Lung microvascular endothelial cell (primary cell): ENCODE results near the gene PRDM16. TPM values are rescaled to one million over a fixed set of nuclear protein-coding genes. Genes with fewer than 3 reads are reported as not detected.

Source experiments
- DNase-seq, 2 donors: peaks; one replicate each; pipeline versions ENCODE4 v3.0.0 to v3.0.0-alpha.2; 2010; ENCODE audit warnings: low read depth in 2 of 2
- total RNA-seq: library from RNA; depleted of rRNA; stranded (reverse); fragments of >200 nt; gene quantifications from 2 replicates; pipeline ENCODE4 v1.2.1, GENCODE V29; 2014

The PRDM16 gene
- total RNA-seq, 1 donor from 2014 or later = not detected

DNA sequence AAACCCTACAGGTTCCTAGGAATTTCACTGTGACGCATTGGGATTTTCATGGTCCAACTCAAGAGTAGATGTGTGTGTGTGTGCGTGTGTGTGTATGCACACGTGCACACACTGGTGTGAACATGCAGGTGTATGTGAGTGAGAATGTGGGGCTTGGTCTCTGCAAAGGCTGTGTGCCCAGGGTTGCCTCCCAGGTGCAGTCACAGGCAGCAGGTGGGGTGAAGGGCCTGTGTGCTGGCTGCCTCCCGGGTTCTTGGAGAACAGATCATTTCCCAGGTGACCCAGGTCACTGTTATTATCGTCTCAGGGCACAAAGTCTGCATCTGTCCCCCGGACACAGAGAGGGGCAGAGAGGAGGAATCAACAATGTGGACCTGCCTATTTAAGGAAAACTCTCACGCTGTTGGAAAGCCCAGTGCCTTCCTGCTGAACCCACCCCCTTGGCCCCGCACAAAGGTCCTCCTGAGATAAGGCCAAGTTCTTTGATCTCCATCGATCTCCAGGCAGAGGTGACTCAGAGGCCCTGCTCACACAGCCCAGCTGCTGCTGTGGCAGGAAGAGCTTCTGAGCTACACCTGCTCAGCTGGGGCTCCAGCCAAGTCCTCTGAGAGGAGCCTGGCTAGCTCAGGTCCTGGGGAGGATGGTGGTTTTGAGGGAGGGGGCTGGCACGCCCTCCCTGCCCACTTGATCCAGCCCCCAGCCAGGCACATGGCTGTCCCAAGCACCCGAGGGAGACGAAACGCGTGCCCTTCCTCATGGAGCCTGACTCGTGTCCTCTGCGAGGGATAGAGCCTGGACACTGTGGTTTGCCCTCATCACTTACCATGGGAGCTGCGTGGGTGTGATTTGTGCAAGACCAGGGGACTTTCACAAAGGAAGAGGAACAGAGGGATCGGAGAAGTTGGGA lies 251.5 kb downstream of the PRDM16 start:
- no peak for DNase-seq

DNA sequence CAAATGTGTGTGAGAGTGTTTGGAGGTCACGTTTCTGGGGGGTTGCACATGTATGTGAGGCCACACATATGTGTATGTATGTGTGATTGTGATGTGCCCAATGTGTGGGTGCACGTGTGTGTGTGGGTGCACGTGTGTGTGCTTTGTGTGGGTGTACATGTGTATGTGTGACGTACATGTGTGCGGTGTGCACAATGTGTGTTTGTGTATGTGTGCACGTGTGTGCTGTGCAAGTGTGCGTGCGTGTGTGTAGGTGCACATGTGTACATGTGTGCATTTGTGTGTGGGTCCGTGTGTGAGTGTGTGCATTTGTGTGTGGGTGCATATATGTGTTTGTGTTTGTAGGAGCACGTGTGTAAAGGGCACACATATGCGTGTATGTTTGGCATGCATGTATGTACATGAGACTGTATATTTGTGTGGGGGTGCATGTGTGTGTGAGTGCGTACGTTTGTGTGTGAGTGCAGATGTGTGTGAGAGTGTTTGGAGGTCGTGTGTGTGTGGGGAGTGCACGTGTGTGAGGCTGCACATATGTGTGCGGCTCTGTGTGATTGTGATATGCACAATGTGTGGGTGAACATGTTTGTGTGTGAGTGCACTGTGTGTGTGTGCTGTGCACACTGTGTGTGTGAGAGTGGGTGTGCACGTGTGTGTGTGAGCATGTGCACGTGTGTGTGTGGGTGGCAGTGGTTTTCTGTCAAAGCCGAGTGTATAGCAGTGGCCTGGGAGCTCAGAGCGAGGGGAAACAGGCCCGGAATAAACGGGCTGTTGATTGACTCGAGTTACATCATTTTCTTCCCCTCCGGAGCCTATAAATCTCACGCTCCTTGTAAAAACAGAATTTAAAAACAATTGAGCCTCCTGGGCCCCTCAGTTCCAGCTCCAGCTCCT lies 252.8 kb downstream of the PRDM16 start:
- DNase-seq = no peak

DNA sequence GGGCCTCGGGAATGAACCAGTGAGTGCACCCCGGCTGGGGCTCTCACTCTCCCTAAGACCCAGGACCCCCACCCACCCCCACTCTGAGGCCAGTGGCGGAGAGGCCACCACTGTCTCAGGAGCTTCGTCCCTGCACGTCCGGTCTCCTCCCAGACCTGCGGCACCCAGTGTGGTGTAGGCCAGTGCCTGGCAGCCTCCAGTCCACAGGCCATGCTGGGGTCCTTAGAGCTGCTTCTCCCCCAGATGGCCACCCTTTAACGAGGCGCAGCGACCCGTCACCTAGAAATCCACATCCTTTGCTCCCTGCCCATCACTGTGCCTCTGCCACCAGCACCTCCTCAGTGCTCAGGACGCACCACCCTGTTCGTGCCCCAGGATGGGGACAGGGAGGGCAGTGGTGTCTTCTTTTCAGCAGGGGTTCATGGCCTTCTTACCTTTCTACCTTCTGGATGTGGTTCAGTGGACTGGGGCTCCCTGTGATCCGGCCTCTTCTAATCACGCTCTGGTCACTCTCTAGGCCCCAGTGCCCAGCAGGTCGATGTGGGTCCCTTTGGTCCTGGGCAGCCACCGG lies 253.5 kb downstream of the PRDM16 start:
- DNase-seq = no peak

DNA sequence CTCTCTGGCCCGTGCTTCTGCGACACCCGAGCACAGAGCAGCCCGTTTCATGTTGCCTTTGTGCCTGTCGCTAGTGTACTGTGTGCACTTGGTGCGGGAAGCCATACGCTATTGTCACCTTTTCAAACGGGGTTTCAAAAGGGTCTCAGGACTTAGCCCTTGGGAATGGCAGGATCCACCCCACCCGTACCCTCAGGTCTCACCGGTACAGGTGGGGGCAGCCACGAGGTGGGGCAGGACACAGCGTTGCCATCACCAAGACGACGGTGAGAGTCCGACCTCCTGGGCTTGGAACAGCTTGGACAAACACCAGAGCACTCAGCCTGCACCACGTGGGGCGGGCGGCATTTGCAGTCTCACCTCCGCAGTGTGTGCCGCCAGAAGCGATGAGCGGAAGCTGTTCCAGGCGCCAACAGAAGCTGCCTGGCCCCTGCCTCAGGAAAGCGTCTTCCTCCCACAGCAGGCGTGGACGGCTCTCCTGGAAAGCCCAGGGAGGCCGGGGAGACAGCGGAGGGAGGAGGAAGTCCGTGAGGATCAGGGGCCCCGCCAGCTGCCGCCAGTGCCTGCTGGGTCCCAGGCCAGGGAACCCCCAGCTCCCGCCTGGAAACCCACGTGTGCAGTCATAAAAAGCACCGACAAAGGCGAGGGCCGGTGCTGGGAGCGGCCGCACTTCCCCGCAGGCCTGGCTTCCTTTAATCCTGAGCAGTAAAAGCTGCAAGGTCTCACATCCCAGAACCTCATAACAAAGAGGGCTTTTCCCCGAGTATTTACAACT lies 254.2 kb downstream of the PRDM16 start:
- DNase-seq = no peak

DNA sequence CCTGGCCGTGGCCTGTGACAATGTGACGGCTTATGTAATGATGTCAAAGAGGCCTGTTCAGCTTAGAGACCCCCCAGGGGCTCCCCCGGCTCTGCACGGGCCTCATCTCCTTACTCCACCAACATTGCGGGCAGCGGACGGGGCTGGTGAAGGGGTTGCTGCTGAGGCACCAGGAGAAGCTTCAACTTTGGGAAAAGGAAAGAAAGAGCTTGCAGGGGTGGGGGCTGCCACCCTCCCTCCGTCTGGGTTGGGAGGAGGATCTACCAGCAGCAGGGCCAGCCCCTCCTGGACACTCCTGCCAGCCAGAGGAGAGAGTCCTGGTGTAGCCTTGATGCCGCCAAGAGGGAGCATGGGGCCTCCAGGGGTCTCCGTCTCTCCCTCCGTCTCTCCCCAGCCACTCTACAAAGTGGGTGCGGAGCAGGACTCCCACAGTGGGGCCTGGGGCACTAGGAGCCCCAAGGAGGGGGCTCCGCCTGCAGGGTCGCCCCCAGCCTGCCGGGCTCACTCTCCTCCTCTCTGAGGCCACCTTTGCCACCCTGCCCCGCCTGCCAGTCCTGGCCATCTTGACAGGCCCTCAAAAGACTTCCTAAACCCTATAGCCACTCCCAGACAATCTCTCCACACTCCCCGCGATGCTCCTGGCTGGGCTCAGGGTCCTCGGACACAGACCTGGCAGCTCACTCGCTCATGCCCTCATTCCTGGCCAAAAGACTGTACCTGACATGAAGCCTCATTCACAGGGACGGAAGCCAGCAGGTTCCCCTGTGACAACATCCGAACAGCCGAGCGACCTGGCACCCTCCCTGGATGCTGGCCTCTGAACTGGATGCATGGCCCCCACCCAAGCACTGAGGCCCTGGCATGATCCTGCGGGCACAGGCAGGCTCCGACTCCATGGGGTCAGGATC lies 255.0 kb downstream of the PRDM16 start:
- DNase-seq = no peak

DNA sequence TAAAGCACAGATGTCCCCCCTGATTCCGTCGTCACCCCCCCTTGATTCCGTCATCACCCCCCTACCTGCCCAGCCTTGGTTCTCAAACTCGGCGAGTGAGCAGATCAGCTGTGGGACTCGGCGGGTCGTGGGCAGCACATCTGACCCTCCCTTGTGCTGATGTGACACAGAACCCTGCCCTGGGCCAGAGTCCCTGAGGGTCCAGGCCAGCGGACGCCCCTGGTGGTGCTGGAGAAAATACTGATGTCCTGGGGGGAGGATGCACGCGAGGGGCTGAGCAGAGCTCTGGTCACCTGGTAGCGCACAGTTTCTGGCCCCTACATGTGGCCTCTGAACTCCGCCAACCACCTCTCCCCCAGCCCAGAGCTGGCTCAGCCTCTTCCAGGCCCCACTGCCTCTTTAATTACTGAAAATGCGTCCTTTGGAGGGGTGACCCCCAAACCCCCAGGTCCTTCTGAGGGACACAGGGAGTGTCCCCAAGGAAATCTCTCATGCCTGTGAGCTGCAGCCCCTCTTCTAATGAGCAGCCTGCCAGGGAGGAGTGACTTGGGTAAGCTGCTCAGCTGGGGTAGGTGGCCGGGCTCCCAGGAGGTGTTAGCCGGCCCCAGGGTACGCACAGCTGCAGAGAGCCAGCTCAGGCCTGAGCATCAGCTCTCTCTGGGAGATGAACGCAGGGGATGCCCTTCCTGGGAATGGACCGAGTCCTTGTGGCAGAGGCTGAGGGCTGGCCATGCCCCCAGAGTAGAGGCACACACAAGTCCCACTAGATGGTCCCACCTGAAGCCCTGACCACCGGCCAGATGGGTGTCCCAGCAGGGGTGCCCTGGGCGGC lies 255.9 kb downstream of the PRDM16 start:
- DNase-seq = no peak

DNA sequence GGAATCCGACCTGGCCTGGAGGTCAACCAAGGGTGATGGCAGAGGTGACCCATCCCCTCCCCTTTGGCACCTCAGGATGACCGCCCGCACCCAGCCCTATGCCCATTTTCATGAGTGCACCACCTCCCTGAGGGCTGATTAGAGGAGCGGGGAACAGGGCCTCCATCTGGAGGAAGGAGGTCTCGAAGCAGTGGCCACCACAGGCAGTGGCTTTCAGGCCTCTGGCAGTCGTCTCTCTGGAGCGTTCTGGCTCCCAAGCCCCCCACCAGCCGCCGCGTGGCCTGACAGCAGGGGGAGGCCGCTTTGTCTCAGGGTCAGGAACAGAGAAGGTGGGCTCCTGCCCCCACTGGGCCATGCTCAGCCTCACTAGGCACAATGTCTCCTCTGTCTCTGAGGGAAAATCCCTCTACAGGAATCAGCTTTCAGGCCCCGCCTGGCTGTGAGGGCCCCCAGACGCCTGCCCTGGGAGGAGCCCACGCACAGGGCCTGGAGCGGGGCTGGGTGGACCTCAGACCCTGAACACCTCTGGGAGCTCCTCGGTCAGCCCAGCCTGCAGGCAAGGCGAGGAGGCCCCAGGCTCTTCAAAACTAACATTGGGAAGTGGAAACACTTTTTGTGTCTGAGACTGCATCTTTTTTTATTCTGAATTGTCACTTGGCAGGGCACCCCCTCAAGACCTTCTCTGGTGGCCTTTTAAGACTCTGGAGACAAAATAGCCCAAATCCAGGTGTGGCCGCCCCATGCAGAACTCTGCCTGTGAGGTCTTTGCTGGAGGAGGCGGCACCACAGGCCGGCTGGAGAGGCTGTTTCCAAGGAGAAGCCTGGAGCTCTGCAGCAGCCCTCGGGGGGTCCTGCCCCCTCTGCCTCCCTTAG lies 257.7 kb downstream of the PRDM16 start:
- DNase-seq = no peak

DNA sequence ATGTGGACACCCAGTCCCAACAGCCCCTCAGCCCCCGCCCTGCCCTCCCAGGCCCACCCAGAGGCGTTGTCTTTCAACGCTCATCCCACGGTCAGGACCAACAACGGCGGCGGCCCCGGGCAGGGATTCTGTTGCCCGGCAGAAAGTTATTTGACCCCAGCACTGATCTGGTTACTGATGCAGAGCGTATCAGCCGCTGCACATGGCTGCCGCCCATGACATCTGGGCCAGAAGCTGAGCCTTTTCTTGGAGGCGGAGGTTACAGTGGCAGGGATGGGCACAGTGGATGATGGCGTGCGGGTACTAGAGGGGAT lies 258.3 kb downstream of the PRDM16 start:
- DNase-seq = no peak

DNA sequence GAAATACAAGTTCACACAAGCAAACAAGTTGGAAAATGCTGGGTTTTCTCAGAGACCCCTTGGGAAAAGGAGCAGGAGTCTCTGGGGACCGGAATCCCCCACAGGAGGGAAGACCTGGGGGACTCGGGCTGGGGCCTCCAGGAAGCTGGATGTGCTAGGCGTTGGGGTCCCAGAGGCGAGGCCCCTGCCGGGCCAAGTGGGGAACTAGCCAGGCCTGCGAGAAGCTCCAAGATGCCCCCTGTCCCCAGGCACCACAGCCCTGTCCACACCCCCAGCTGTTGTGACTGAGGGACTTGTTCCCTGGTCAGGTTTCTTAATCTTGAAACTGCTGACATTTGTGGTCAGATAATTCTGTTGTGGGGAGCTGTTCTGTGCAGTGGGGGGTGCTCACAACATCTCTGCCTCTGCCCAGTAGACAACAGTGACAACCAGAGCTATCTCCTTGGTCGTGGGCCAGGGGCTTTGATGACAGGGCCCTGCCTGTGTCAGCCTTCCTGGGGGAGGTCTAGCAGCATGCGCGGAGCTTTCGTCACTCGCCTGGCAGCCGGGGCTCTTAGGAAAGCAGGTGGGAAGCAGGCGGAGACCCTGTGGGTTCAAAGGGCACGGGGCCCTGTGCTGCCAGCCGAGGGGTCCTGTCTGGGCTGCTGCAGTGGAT lies 259.1 kb downstream of the PRDM16 start:
- no peak for DNase-seq

DNA sequence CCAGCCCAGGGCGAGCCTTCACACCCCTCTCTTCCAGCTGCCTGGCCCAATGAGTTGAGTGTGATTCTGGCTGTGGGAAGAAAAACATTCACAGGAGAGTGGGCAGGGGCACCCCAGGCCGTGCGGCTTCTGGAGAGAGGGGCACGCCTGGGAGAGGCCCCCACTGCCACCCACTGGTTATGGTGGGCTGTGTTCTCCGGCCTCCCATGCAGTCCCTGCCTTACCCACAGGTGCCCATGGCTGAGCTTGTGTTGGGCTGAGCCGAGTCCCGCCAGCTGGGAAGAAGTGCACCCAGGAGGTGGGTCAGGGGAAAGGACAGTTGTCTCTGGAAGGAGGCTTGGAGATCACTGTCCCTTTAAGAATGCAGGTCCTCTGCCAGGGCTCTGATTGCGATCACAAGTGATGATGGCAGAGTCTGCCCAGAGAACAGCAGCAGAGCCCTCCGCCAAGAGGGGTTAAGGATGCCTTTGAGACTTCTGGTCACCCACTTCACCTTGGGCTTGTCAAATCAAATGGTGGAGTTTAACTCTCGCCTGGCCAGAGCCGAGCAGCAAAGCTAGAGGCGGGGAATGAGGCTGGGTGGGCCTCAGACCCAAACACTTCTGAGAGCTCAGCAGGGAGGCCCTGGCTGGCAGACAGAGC lies 260.8 kb downstream of the PRDM16 start:
- DNase-seq = no peak

DNA sequence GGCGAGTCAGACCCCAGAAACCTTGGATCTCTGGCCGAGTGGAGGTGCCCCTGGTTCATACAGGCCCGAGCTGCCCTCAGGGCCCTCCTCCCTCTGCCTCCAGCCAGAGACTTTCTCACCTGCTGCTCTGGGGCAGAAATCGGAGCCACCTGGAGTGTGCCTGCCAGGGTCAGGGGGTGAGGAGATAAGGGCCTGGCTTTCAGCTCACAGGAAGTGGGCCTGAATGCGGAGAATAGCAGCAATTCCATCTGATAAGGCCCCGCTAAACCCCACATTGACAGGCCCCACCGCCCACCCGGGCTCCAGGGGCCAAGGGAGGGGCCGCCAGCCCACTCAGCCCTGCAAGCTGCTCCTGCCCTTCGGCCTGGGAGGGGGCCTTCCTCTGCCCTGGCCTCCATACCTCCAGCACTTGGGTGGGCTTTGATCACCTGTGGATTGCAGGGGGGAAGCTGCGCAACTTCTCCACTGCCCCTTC lies 261.8 kb downstream of the PRDM16 start:
- no peak for DNase-seq

DNA sequence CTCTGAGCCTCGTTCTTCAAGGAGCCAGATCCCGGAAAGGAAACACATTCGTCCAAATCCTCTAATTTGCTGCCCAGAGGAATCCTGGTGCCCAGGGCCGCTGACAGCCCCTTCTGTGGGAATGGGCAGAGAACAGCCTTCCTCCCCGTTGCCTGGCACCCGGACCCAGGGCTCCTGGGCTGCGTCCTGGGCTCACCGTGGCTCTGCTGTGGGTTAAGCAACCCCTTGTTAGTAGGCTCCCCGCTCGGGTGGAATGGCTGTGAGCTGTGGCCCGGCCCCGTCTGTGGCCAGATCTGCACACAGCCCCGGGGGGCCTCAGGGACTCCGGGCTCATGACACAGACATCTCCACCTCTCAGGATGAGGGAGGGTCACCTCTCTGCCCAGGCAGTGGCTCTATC lies 262.6 kb downstream of the PRDM16 start:
- no peak for DNase-seq

DNA sequence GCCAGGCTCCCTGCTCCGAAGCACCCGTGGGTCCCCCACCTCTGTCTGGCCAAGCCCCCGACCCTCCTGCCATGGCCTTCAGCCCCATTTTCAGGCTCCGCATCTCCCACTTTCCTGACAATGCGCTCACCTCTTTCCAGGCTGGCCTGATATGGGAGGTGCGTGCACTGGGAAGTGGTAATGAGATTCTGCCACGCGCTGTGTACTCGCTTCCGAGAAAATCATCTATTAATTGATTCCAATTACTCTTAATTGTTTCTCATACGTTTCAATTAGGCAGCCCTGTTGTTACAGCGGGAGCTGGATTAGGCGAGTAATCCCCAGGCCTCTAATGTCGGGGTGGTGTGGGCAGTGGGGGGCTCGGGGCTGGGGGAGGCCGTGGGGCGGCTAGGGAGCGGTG lies 263.0 kb downstream of the PRDM16 start:
- DNase-seq = no peak

DNA sequence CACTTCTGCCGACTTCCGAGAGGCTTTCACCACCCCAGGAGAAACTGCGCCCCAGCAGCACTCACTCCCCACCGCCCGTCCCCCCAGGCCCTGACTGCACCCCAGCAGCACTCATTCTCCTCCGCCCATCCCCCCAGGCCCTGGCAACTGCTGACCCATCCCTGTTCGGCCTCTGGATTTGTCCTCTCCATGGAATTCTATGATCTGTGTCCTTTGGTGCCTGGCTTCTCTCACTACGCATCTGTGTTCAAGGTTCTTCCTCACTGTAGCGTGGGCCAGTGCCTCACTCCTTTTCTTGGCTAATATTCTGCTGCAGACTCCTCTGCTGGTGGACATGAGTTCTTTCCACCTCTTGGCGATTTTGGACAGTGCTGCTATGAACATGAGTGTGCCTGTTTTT lies 263.7 kb downstream of the PRDM16 start:
- no peak for DNase-seq

DNA sequence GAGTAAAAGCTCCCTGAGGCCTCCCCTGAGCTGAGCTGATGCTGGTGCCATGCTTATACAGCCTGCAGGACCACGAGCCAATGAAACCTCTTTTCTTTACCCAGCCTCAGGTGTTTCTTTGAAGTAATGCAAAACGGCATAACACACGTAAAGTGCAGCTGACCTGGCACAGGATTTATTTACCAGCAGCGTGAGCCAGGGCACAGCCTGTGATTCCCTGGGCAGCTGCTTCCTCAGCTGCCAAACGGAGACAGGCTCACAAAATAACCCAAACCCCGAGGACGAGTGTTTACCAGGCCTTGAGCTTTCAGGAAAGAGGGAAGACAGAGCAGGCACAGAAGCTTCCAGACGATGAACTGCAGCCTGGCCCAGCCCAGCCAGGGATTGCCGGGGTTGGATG lies 264.9 kb downstream of the PRDM16 start:
- DNase-seq = no peak

DNA sequence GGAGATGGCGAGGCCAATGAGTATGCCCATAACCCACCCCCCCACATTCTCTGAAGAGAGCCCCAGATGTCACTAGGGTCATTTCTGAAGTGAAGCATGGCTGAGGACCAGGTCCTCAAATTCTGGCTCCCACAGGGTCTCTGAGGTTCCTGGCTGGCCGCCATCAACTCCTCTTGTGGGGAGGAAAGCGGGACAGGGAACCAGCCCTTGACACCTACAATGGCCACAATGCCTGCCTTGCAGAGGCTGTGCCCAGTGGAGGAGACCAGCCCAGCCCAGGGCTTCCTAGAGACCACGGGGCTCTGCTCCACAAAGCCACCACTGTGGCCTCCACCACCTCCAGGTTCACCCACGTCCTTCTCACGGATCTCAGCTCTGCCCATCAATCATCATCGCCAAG lies 265.4 kb downstream of the PRDM16 start:
- no peak for DNase-seq
